Sigmoid colon (tissue), 7 donors: ENCODE measurements around the gene ENGASE. TPM values are rescaled to one million over a fixed set of nuclear protein-coding genes. Genes with fewer than 3 reads are reported as not detected.
A peak's percentile ranks its signal among the peaks of the same experiment; 100 is the strongest.

ENCODE experiments used
- DNase-seq: peaks from one replicate; pipeline ENCODE4 v3.0.0-alpha.2; 2019
- H3K27ac ChIP-seq, 4 donors: fragments of 200-600 bp; sonication (generic); one replicate each; pipeline ENCODE4 v1.5.1; 2016 to 2019; ENCODE audit warnings: mild to moderate bottlenecking in 1 of 4
- H3K27me3 ChIP-seq, 3 donors: fragments of 200-600 bp; sonication (generic); one replicate each; pipeline ENCODE4 v1.5.1; 2019; ENCODE audit warnings: mild to moderate bottlenecking in 1 of 3
- H3K36me3 ChIP-seq, 4 donors: fragments of 200-600 bp; sonication (generic); one replicate each; pipeline ENCODE4 v1.5.1; 2016 to 2019
- H3K4me1 ChIP-seq, 4 donors: fragments of 200-600 bp; sonication (generic); one replicate each; pipeline ENCODE4 v1.5.1; 2017 to 2019
- H3K4me3 ChIP-seq, 4 donors: fragments of 200-600 bp; sonication (generic); one replicate each; pipeline ENCODE4 v1.5.1; 2017 to 2019; ENCODE audit warnings: mild to moderate bottlenecking in 2 of 4, moderate library complexity in 1 of 4
- H3K9me3 ChIP-seq, 4 donors: fragments of 200-600 bp in 3 of 4; sonication (generic) in 3 of 4; one replicate each; pipeline versions ENCODE4 v1.5.1 to v1.6.1; 2013 to 2019
- CTCF ChIP-seq, 4 experiments: fragments of 450-650 bp in 3 of 4; fragments of 200-600 bp in 1 of 4; IDR thresholded peaks; one replicate each; pipeline ENCODE4 v1.5.1; 2016 to 2019; ENCODE audit warnings: antibody characterized with exemption in 4 of 4, mild to moderate bottlenecking in 3 of 4, moderate library complexity in 2 of 4
- EP300 ChIP-seq, 4 donors: sonication (generic); formaldehyde crosslinking; IDR thresholded peaks; one replicate each; pipeline ENCODE4 v1.6.1; 2017; ENCODE audit warnings: antibody characterized with exemption in 4 of 4
- POLR2A ChIP-seq, 2 donors: fragments of 450-650 bp; IDR thresholded peaks; one replicate each; pipeline ENCODE4 v1.6.1; 2016; ENCODE audit warnings: antibody characterized with exemption in 2 of 2, mild to moderate bottlenecking in 2 of 2, moderate library complexity in 2 of 2
- POLR2AphosphoS5 ChIP-seq, 4 donors: sonication (generic); formaldehyde crosslinking; IDR thresholded peaks; one replicate each; pipeline ENCODE4 v1.6.1; 2017; ENCODE audit warnings: antibody characterized with exemption in 4 of 4
- WGBS, 2 donors: extraction: QIAGEN DNeasy Blood & Tissue Kit; methylation state at CpG; one replicate each; pipeline ENCODE4 v1.1.7; 2013; 5-methylcytosine and 5-hydroxymethylcytosine counted together
- intact Hi-C: fragments of 100-400 bp; cut with DNase I; formaldehyde crosslinking; loops from one replicate; pipeline ENCODE4 v1.15.1; 2023
- polyA plus RNA-seq, 3 donors: library from polyadenylated mRNA; stranded (reverse); fragments of 200-250 nt; gene quantifications; one replicate each; pipeline ENCODE4 v1.2.3, GENCODE V29; 2013
- total RNA-seq, 4 donors: library from RNA; depleted of rRNA; stranded (reverse); fragments of >200 nt; gene quantifications; one replicate each; pipeline ENCODE4 v1.1.0, GENCODE V29; 2016
- donor health status: healthy with polysubstance abuse.
- donor health status: Bipolar disorder and iron deficiency.
- donor health status: healthy.

Gene ENGASE
- total and polyA plus RNA-seq, 7 donors = 7.2 to 55.9 (median 14.3) TPM

GRCh38 chr17:79086609-79087427 is 12.2 kb downstream of the ENGASE start:
- TF ChIP-seq CTCF (IDR thresholded peaks at IDR 0.05) = no peak
- peak in 1 of 4 donors; percentile 51 for TF ChIP-seq POLR2AphosphoS5 (IDR thresholded peaks at IDR 0.05)
- H3K4me1 ChIP-seq = peaks cover 0 to 15% (median 4%) of the 10 kb centered on the region in 4 donors
- no peaks in the 10 kb centered on the region for H3K27me3 ChIP-seq
- H3K4me3 ChIP-seq = no peak overlapping the region
- DNase-seq = no peak
- 78 to 88% methylated on average over 33 of the region's 33 CpGs for WGBS, 2 donors
- H3K9me3 ChIP-seq = no peaks in the 10 kb centered on the region
- peaks cover 5 to 48% (median 12%) of the 10 kb centered on the region in 4 donors for H3K36me3 ChIP-seq
- H3K27ac ChIP-seq = no peak overlapping the region
- intact Hi-C loops = loop anchor here (1.0 kb wide), 1 partner anchor 305 kb away; no protein-coding TSS in a partner anchor

GRCh38 chr17:79087428-79088143 is 13.0 kb downstream of the ENGASE start:
- TF ChIP-seq POLR2AphosphoS5 (IDR thresholded peaks at IDR 0.05) (peak in 2 of 4 donors; percentile 31 to 63), CTCF (IDR thresholded peaks at IDR 0.05) (peak; percentile 74 to 92 (median 87)), EP300 (IDR thresholded peaks at IDR 0.05) (no peak)
- H3K9me3 ChIP-seq = no peaks in the 10 kb centered on the region
- intact Hi-C loops = loop anchor here (1.0 kb wide), 1 partner anchor 305 kb away; no protein-coding TSS in a partner anchor
- H3K27me3 ChIP-seq = no peaks in the 10 kb centered on the region
- DNase-seq = peak; percentile 88
- no peak overlapping the region for H3K27ac ChIP-seq
- WGBS, 2 donors = 42 to 53% methylated on average over 12 of the region's 12 CpGs
- peaks cover 5 to 56% (median 12%) of the 10 kb centered on the region in 4 donors for H3K36me3 ChIP-seq
- H3K4me1 ChIP-seq = peaks cover 0 to 15% (median 4%) of the 10 kb centered on the region in 4 donors
- no peak overlapping the region for H3K4me3 ChIP-seq

GRCh38 chr17:79088247-79088996 is 13.8 kb downstream of the ENGASE start:
- peaks cover 5 to 53% (median 12%) of the 10 kb centered on the region in 4 donors for H3K36me3 ChIP-seq
- intact Hi-C loops = no loop called here

More at GRCh38 chr17:79088247-79088996, 13.8 kb downstream of the ENGASE start:
- H3K27ac ChIP-seq = no peak overlapping the region
- peaks cover 0 to 15% (median 4%) of the 10 kb centered on the region in 4 donors for H3K4me1 ChIP-seq
- H3K4me3 ChIP-seq = no peak overlapping the region
- 94 to 95% methylated on average over 26 of the region's 26 CpGs for WGBS, 2 donors
- DNase-seq = no peak
- TF ChIP-seq CTCF (IDR thresholded peaks at IDR 0.05) (no peak), POLR2AphosphoS5 (IDR thresholded peaks at IDR 0.05) (no peak), EP300 (IDR thresholded peaks at IDR 0.05) (no peak), POLR2A (IDR thresholded peaks at IDR 0.05) (no peak)
- H3K27me3 ChIP-seq = no peaks in the 10 kb centered on the region
- no peaks in the 10 kb centered on the region for H3K9me3 ChIP-seq
